Stimulated activated CD8-positive, alpha-beta memory T cell treated with anti-CD3 and anti-CD28 coated beads, Interleukin-2, amount 100 ng/mL, for 48 hours (primary cell): ENCODE data around the gene TRPT1.

Source experiments
- DNase-seq, 2 donors: peaks; one replicate each; pipeline ENCODE4 v3.0.0-alpha.2; 2020; ENCODE audit warnings: low read depth in 2 of 2

TRPT1 gene, protein sequence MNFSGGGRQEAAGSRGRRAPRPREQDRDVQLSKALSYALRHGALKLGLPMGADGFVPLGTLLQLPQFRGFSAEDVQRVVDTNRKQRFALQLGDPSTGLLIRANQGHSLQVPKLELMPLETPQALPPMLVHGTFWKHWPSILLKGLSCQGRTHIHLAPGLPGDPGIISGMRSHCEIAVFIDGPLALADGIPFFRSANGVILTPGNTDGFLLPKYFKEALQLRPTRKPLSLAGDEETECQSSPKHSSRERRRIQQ

DNA sequence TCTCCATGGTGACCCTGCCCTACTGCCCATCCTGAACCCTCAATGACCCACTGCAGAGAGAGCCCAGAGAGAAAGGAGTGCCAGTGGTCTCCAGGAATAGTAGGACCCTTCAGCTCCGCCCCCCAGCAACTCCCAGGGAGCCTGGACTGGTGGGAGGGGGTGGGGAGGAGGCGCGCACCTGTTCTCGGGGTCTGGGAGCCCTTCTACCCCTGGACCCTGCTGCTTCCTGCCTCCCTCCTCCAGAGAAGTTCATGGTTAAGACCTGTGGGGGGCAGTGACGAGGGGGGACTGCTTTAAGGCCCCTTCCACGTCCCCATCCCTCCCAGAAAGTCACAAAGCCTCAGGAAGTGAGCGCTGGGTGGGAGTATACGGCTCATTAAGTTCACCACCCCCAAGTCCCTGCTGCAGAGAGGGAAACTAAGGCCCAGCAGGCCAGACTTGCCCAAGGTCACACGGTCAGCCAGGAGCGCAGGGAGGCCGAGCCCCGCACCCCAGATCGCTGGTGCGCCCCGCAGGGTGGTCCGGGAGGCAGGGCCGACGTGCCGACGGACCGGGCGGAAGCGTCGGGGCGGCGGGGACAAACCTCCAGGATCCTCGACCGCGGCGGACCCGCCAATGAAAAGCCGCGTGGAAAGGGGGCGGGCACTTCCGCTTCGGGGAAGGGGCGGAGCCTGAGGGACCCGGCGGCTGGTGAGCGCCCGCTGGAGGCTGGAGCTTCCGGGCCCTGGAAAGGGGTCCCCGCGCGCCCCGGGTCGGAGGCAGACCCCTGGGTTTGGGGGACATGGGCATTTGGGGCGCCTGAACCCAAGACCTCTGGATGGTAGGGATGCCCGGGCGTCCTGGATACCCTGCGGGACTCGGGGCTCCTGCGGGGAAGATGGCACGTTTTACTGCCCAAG lies at the start of gene TRPT1, which contains the start of gene NUDT22:
Gene TRPT1, minus strand, starts transcription at position 579 of the 899 bp plus-strand sequence. Its CDS starts 326 bp downstream, at position 253.
Gene NUDT22, plus strand, starts transcription at position 667 of the 899 bp plus-strand sequence. CDS start 379 bp downstream, outside the sequence.
- DNase-seq = peak; percentile 94 to 95

DNA sequence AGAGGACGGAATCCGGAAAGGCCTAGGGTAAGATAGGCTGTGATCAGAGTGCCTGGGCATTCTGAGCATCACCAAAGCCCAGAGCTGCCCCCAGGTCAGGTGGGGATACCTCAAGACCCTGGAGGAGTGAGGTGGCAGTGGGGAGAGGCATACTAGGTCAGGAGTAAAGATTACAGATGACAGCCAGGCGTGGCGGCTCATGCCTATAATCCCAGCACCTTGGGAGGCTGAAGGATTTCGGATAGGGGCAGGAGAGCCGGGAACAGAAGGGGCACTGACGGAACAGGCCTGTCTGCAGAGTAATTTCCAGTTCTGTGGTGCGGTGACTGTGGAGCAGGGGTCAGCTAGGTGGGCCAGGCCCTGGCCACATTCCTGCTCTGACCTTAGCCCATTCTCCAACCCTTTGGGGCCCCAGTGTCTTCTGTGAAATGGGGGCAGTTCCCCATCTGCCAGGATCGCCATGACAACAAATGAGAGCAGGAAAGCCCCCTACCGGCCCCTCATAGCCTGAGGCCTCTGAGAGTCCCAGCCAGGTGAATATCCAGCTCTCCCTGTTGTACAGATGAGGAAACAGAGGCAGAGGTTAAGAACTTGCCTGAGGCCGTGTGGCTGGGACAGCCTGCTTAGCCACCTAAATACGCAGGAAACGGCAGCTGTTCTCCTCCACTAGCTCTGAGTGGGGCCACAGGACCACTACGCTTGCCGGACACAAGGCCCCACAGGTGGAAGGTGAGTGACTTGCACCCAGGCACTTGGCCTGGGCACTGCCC lies 49.2 kb upstream of the TRPT1 start:
- no peak for DNase-seq

DNA sequence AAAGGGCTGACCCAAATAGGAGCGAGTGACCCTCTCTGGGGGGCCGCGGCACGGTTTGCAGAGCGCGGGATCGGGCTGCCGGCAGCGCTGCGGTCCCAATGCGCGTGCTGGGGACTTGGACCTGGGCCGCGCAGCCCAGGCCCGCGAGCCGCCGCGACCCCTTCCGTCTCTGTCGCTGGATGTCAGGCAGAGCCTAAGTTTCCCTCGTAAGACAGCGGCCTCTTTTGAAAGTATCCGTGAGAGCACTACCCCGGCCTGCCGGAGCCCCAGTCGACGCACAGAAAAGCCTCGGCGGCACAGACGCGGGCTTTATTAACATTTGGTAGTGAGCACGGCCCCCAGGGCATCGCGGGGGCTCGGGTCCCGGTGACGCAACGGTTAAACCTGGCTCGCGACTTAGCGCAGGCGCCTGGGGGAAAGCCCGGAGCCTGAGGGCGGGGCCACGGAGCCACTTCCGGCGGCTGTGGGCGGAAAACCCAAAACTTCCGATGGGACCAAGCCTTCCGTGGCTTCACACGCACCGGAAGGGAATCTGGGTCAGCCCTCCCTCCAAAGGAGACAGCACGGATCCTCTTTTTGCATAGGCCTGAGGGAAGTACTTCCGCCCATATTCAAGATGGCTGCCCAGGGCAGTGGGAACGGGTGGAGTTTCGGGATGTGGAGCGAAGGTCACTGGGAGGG lies 43.7 kb upstream of the TRPT1 start:
- peak; percentile 96 to 98 for DNase-seq

DNA sequence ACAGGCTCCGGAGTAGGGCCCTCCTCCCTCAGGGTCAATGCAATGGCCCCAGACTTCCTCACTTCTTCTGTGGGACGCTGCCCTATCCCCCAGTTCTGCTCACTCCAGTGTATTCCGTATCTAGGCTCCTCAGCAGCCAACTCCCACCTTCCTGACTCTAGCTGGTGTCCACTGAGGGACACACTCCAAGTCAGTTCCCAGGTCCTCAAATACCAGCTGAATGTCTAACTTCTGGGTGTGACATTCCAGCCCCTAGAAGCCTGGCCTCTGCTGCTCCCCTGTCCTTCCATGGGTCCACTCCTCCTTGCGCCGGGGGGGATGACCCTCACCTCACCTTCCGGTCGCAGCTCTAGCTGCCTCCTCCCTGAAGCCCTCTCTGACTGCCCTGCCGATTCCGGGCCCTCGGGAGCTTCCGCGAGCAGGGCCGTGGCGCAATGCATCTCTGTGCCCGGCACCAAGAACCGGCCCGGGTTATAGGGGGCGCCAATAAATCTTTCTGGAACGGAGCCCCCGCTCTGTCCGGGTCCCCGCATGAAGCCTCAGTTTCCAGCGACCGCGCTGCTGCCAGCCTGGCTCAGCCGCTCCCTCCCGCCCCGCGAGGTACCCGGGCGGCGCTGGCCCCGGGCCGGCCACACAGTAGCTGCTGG lies 43.0 kb upstream of the TRPT1 start:
- peak in 1 of 2 donors; percentile 45 for DNase-seq

DNA sequence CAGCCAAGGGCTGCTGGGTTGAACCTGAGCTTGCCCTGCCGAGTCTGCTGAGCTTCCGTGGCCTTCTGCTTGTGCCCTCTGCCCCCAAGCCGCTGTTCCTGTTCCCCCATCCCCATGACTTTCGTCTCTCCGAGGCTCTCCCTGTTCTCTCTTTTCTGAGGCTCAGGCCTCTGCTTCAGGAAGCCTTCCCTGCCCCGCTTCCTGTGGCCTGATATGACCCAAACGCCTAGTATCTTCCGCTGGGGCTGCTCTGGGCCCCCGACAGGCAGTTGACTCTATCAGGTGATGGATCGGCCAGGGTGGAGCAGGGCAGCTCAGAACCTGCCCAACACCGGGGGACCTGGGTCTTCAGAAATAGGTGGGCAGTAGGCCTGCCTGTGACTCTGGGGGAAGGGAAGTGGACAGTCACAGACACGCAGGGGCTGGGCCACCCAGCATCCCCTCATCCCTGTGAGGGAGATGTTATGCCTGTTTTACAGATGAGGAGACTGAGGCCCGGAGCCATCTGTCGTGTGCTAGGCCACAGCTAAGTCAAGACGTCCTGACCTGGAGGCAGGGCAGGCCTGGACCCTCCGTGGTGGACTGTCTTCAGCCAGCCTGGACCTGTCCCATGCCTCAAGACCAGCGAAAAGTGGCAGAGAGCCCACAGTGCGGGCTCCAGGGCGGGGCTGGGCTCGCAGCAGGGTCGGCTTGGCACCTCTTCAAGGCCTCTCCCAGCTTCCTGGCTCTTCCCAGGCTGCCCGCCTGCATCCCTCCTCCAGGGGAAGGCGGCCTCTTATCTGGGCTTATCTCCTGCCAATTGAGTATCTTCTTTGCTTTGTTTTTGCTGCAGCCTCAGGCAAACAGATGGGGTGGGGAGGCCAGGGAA lies 42.3 kb upstream of the TRPT1 start:
- DNase-seq = no peak

DNA sequence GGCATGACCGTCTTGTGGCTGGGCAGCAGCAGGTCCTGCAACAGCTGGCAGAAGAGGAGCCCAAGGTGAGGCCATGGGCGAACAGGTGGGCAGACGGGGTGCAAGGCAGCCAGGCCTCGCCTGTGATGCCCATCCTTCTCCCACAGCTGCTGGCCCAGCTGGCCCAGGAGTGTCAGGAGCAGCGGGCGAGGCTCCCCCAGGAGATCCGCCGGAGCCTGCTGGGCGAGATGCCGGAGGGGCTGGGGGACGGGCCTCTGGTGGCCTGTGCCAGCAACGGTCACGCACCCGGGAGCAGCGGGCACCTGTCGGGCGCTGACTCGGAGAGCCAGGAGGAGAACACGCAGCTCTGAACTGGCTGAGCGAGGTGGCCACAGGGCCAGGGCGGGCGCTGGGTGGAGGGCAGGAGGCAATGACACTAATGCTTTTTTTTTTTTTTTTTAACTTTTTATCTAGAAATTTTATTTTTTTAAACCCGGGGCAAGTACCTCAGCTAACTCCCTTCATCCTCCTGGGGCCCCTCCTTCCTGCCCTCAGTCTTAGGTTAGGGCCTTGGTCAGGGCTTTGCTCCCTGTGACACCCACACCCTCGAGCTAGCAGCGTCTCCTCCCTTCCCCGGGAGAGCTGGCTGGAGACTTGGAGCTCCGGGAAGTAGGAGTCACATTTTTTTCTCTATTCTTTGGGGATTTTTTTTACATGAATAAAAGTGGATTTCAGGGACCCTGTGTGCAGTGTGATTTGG lies 41.4 kb upstream of the TRPT1 start:
- DNase-seq = no peak

DNA sequence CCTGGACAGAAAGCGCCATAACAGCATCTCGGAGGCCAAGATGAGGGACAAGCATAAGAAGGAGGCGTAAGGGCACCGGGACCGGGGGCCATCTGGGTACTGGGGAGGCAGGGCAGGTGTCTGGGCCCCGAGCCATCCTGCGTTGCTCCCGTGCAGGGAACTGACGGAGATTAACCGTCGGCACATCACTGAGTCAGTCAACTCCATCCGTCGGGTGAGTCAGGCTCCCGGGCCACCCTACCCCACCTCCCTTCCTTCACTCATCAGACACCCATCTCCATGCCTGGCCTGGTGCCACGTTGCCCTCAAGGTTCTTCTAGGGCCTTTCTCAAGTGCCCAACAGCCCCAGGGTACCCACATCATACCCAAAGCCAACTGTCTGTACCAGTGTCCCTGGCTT lies 40.4 kb upstream of the TRPT1 start:
- DNase-seq = no peak

DNA sequence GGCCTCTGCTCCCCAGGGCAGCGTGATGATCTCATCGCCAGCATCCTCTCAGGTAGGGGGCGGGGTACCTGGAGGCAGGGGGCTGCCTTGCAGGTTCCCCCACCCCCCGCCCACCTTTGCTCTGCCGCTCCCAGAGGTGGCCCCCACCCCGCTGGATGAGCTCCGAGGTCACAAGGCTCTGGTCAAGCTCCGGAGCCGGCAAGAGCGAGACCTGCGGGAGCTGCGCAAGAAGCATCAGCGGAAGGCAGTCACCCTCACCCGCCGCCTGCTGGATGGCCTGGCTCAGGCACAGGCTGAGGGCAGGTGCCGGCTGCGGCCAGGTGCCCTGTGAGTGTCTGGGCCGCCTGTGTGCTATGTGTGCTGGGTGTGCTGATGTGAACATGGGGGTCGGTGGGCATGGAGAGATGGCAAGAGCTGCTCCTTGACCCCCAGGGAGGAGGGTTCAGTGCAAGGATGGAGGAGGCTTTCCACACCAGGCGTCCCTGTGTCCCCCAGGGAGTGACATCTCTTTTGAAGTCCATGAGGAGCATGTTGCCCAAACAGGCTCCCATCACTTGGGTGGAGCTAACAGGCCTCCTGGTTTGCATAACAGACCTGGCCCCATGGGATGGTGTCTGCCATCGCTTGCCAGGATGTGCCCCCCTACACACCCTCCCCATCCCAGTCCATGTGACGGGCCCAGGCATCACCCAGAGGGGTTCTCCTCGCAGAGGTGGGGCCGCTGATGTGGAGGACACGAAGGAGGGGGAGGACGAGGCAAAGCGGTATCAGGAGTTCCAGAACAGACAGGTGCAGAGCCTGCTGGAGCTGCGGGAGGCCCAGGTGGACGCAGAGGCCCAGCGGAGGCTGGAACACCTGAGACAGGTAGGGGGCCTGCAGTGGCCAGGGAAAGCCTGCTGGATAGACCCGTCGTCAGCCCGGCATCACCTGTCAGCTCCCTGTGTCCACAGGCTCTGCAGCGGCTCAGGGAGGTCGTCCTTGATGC lies 39.5 kb upstream of the TRPT1 start:
- no peak for DNase-seq

DNA sequence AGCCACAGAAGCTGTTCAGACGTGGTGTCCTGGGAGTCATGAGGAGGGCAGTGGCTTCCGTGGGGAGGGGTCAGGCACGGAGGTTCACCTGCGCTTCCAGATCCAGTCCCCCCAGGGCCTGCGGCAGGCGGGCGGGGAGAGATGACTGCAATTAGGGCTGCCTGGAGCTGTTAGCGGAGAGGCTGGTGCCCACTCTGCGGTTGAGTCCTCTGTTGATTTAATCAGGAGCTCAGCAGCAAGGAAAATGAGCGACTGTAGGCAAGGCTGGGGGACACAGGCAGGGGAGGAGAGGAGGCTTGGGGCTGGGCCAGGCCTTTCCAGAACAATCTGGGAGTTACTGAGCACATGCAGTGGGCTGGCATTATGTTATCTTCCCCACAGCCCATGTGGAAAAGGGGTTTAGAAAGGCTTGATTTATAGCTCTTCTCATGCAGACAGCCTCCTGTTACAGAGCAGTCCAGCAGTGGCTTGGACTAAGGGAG lies 38.4 kb upstream of the TRPT1 start:
- DNase-seq = no peak

DNA sequence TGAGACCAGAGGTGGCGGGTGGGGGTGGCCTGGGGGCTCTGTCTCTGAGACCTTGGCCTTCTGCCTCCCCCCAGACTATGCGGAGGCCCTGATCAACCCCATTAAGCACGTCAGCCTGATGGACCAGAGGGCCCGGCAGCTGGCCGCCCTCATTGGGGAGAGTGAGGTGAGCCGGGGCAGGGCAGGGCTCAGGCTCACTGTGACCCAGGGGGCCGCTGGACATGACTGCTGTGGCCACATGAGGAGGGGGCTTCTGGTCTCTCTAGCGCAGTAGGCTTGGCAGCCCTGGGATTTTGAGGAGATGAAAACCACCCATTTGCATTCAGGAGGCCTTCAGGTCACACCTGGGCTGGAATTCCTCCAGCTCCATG lies 37.9 kb upstream of the TRPT1 start:
- no peak for DNase-seq

DNA sequence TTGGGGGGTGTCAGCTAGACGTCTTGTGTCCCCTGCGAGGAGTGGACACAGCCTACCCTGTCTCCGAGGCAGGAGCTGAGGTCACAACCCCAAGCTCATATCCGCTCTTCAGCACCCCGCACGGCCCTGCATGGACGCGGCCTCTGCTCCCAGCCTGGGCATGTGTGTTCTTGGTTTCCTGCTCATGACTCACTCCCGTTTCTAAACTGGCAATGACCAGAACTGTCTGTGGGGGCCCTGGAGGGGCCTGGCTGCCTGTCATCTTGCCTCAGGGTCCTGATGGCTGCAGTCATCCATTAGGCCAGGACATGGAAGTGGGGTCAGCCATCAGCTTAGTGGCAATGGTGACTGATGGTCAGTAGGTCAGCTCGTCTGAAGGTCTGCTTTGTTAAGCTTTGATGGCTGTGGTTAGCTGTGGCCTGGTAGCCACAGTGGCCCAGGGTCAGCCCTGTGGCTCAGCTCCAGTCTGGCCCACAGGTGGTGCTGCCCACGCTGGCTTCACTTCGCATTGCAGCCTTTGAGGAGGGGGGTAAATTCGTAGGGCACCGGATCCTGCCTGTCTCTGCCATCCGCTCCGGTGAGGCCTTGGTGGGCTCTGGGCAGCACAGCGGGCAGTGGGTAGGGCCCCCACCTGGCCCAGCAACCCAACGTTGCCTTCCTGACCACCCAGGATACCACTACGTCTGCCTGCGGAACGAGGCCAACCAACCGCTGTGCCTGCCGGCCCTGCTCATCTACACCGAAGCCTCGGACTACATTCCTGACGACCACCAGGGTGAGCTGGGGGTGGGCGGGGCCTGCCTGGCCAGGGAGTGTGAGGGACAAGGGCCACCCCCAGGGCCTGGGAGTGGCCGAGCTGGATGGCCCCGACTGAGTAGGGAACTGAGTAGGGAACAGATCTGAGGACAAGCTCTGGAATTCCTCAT lies 37.3 kb upstream of the TRPT1 start:
- DNase-seq = no peak

DNA sequence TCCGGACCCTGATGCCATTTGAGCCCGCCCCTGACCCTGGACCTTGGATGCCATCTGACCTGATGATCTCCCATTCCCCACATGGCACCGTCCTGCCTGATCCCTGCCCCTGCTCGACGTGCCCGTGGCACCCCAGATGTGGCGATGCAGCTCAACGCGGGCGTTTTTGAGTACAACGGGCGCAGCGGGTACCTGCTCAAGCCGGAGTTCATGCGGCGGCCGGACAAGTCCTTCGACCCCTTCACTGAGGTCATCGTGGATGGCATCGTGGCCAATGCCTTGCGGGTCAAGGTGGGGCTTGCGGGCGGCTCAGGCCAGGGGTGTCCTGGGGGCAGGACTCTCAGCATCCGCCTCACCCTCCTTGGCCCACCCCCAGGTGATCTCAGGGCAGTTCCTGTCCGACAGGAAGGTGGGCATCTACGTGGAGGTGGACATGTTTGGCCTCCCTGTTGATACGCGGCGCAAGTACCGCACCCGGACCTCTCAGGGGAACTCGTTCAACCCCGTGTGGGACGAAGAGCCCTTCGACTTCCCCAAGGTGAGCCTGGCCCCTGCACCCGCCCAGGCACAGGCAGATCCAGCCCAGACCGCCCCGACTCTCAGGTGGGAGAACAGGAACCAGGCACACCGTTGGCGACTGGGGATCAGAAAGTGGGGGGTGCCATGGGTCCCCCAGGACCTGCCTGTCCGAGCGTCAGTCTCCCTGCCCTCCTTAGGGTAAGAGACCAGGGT lies 36.5 kb upstream of the TRPT1 start:
- DNase-seq = no peak

DNA sequence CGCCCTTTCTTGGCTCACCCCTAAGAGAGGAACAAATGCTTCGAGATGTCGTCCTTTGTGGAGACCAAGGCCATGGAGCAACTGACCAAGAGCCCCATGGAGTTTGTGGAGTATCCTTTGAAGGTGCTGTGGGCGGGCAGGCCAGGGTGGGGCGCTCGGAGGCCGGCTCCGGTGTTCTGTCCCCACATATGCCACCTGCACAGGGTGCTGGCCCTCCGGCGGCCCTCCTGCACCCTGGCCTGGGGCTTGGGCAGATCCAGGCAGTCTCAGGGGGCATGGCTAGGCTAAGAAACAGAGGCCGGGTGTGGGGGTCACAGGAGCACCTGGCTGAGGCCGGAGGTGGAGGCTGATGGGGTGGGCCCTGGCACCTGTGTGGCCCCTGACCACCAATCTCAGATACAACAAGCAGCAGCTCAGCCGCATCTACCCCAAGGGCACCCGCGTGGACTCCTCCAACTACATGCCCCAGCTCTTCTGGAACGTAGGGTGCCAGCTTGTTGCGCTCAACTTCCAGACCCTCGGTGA lies 35.6 kb upstream of the TRPT1 start:
- DNase-seq = no peak

DNA sequence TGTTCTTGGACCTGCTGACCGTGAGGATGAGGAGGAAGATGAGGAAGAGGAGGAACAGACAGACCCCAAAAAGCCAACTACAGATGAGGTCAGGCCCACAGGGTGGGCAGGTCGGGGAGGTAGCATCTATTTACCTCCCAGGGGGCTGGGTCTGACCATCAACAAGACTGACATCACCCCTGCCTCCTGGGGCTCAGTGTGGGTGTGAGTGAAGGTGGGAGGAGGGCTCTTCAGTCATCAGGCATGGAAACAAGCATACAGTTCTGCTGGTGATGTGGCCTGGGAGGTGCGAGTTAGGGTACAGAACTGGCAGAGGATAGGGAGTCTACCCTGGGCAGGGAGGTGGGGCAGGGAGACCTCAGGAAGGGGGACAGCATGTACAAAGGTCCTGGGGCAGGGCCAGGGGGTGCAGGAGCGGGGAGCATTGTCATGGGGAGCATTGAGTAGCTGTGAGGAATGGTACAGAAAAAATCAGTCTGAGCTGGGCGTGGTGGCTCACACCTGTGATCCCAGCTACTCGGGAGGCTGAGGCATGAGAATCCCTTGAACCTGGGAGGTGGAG lies 34.2 kb upstream of the TRPT1 start:
- DNase-seq = no peak

DNA sequence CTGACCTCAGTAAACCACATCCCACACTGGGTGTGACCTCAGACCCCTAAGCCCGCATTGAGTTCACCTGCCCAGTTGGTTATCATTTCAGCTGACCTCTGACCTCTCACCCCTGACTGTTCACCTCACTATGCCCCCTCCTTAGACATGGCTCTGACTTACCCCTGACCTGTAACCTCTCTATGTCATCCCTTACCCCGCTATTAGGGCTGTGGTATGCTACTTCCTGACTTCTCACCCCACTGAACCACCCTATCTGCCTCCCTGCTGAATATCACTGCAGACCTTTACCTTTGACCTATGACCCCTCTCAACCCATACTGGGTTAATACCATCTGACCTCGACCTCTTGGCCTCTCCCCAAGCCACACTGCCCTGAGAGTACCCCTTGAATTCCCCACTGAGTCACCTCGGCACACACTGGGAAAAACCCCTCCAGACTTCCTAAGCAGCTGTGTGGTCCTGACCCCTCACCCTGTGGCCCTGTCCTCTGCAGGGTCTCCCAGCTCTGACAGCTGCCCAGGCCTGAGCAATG lies 33.6 kb upstream of the TRPT1 start:
- no peak for DNase-seq
